ENCODE data around the gene ITGB3. TPM values are rescaled to one million over a fixed set of nuclear protein-coding genes. Genes with fewer than 3 reads are reported as not detected.

The ITGB3 gene
- polyA plus RNA-seq, 1 of the 3 experiments (the other 2 are of a cell fraction) = 4.6 TPM

- TF ChIP-seq EZH2phosphoT487 (IDR thresholded peaks at IDR 0.05; ENCODE audit: borderline replicate concordance, low read depth) (no peak), TEAD4 (IDR thresholded peaks at IDR 0.05; ENCODE audit: borderline replicate concordance, insufficient read depth) (no peak), GABPA (IDR thresholded peaks at IDR 0.05; ENCODE audit: low read depth) (0 out of 2 replicates have a peak, but pooled peaks have one; percentile 7), USF2 (IDR thresholded peaks at IDR 0.05; ENCODE audit: borderline replicate concordance, low read depth, low read length) (no peak), JUND (IDR thresholded peaks at IDR 0.05) (no peak), ELF1 (IDR thresholded peaks at IDR 0.05) (no peak), REST (IDR thresholded peaks at IDR 0.05; ENCODE audit: low read depth, low read length) (no peak), RCOR1 (IDR thresholded peaks at IDR 0.05; ENCODE audit: low read length) (peak; percentile 88)
These were observed 21.8 kb downstream of the ITGB3 start (continued) for GRCh38 chr17:47275245-47275984.

- TF ChIP-seq GABPA (IDR thresholded peaks at IDR 0.05; ENCODE audit: low read depth) (no peak), RAD21 (IDR thresholded peaks at IDR 0.05; ENCODE audit: low read length) (no peak), MEF2A (IDR thresholded peaks at IDR 0.05; ENCODE audit: borderline replicate concordance, low read depth) (no peak), EP300 (IDR thresholded peaks at IDR 0.05; ENCODE audit: borderline replicate concordance in 1 of 2, low read depth in 1 of 2, low read length in 1 of 2) (no peak), POLR2AphosphoS5 (IDR thresholded peaks at IDR 0.05; ENCODE audit: low read depth, low read length) (no peak), RFX5 (IDR thresholded peaks at IDR 0.05; ENCODE audit: low read length) (no peak), USF1 (IDR thresholded peaks at IDR 0.05; ENCODE audit: borderline replicate concordance, low read depth) (no peak), RXRA (IDR thresholded peaks at IDR 0.05; ENCODE audit: borderline replicate concordance, low read depth) (no peak), YY1 (IDR thresholded peaks at IDR 0.05; ENCODE audit: low read depth) (no peak), MAX (IDR thresholded peaks at IDR 0.05; ENCODE audit: low read depth) (no peak), ELF1 (IDR thresholded peaks at IDR 0.05) (no peak)
- Histone ChIP-seq H3K36me3 (replicated peaks in 1 of 2; ENCODE audit: control insufficient read depth in 1 of 2, insufficient read depth in 2 of 2, low read length in 1 of 2) (no peaks in the 10 kb centered on the region), H2AFZ (ENCODE audit: low read depth) (no peak overlapping the region), H3K4me1 (ENCODE audit: control insufficient read depth in 1 of 2, insufficient read depth in 2 of 2, low read depth in 1 of 2, low read length in 1 of 2) (peaks cover 34 to 44% of the 10 kb centered on the region in 2 experiments), H3K9ac (no peak overlapping the region), H3K4me3 (ENCODE audit: low read depth in 2 of 2, low read length in 1 of 2) (no peak overlapping the region), H3K9me3 (no peaks in the 10 kb centered on the region), H4K20me1 (ENCODE audit: insufficient read depth) (no peaks in the 10 kb centered on the region), H3F3A (replicated peaks; ENCODE audit: insufficient read depth) (peaks cover 12% of the 10 kb centered on the region), H3K27me3 (ENCODE audit: insufficient read depth) (no peaks in the 10 kb centered on the region), H3K4me2 (no peak overlapping the region), H3K79me2 (ENCODE audit: insufficient read depth) (no peaks in the 10 kb centered on the region), H3K27ac (ENCODE audit: low read depth in 2 of 2, low read length in 1 of 2) (peak overlapping the region in 1 of 2 experiments; percentile 78; a peak in 2 of 4 replicates), H3K9me2 (no peaks in the 10 kb centered on the region)
- 91% methylated on average over 3 of the region's 3 CpGs for WGBS (ENCODE audit: low lambda C conversion rate)
- DNase-seq = no peak
- ChIA-PET POLR2A (interaction anchor here (0.9 to 1.6 kb wide), 4 partner anchors 8 to 20 kb away, joined by 3 to 5 read pairs (median 4); no protein-coding TSS in a partner anchor), CTCF (interaction anchor here (0.7 to 4.0 kb wide), 9 partner anchors 12 to 285 kb away, joined by 3 to 27 read pairs (median 4); partner anchors contain the start of gene ITGB3)
These were observed 22.8 kb downstream of the ITGB3 start for GRCh38 chr17:47276444-47276843.
